ENCODE results near the gene DST. TPM values are rescaled to one million over a fixed set of nuclear protein-coding genes. Genes with fewer than 3 reads are reported as not detected.

The DST gene
- total RNA-seq, 1 experiment from 2014 or later, result 144 TPM

DNA sequence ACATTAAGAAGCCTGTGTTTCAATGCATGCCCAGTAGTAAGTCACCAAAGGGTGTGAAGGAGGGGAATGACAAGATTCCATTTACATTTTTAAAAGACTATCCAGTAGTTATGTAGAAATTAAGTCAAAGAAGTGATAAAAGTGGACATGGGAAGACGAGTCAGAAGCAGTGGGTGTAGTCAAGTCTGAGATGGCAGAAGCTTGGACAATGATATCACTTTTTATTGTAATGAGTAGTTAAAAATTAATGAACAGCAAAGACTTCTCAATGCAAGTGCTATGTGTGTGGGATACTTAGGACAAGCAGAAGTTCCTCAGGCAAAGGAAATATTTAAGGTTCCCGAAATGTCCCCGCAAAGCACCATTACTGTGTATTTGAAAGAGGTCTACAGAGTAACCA is 156.0 kb downstream of the DST start:
- BruUV-seq (replicated peaks), result no TSS peak
- H3K9me3 ChIP-seq (ENCODE audit: control insufficient read depth in 1 of 2, insufficient read depth in 1 of 2, low read depth in 1 of 2, low read length in 2 of 2), result no peaks in the 10 kb centered on the region
- H3K27ac ChIP-seq (ENCODE audit: low read depth, low read length), result no peak overlapping the region
- RAD21 ChIA-PET (ENCODE audit: low non-redundant PET in 1 of 2, low total read pairs in 2 of 2, uncharacterized antibody in 2 of 2, unreplicated experiment in 2 of 2), result no interaction called here
- POLR2A ChIA-PET, result no interaction called here
- H3K9me2 ChIP-seq (ENCODE audit: insufficient read depth), result no peaks in the 10 kb centered on the region
- ATAC-seq, result no peak
- intact Hi-C loops (cut with micrococcal nuclease), result no loop called here
- no peak overlapping the region for H3K4me2 ChIP-seq (ENCODE audit: low read length)
- H3K36me3 ChIP-seq (ENCODE audit: control insufficient read depth in 1 of 2, insufficient read depth in 2 of 2, low read length in 2 of 2), result peaks cover 15 to 21% of the 10 kb centered on the region in 2 experiments
- H4K20me1 ChIP-seq (ENCODE audit: insufficient read depth), result no peaks in the 10 kb centered on the region
- no peaks in the 10 kb centered on the region for H3K4me1 ChIP-seq (ENCODE audit: control insufficient read depth in 1 of 2, insufficient read depth in 2 of 2, low read length in 2 of 2)
- CTCF ChIA-PET, result no interaction called here
- no peak for DNase-seq (ENCODE audit: low read depth, low spot score)
- no peak overlapping the region for H3K9ac ChIP-seq (ENCODE audit: low read length)
- H2AFZ ChIP-seq (ENCODE audit: low read depth, low read length, poor library complexity, severe bottlenecking), result no peak overlapping the region
- no peak overlapping the region for H3K4me3 ChIP-seq (replicated peaks in 1 of 2; ENCODE audit: low read depth in 1 of 2, low read length in 2 of 2)
- no peaks in the 10 kb centered on the region for H3K79me2 ChIP-seq (ENCODE audit: insufficient read depth, low read length)
- no peaks in the 10 kb centered on the region for H3K27me3 ChIP-seq (ENCODE audit: insufficient read depth, low read length)
- TF ChIP-seq POLR2A (IDR thresholded peaks at IDR 0.05; ENCODE audit: borderline replicate concordance, extremely low read depth, insufficient read depth, insufficient read length) (no peak), JUND (IDR thresholded peaks at IDR 0.05) (no peak), SIN3A (IDR thresholded peaks at IDR 0.05; ENCODE audit: low read depth) (no peak), MAX (IDR thresholded peaks at IDR 0.05) (no peak), CEBPB (IDR thresholded peaks at IDR 0.05; ENCODE audit: low read depth) (no peak), EZH2phosphoT487 (IDR thresholded peaks at IDR 0.05; ENCODE audit: borderline replicate concordance) (no peak), POLR2AphosphoS5 (IDR thresholded peaks at IDR 0.05; ENCODE audit: low read depth, low read length) (no peak), SRF (IDR thresholded peaks at IDR 0.05; ENCODE audit: low read depth) (no peak), ZFX (IDR thresholded peaks at IDR 0.05) (no peak)
- TF ChIP-seq, protein P1, sequence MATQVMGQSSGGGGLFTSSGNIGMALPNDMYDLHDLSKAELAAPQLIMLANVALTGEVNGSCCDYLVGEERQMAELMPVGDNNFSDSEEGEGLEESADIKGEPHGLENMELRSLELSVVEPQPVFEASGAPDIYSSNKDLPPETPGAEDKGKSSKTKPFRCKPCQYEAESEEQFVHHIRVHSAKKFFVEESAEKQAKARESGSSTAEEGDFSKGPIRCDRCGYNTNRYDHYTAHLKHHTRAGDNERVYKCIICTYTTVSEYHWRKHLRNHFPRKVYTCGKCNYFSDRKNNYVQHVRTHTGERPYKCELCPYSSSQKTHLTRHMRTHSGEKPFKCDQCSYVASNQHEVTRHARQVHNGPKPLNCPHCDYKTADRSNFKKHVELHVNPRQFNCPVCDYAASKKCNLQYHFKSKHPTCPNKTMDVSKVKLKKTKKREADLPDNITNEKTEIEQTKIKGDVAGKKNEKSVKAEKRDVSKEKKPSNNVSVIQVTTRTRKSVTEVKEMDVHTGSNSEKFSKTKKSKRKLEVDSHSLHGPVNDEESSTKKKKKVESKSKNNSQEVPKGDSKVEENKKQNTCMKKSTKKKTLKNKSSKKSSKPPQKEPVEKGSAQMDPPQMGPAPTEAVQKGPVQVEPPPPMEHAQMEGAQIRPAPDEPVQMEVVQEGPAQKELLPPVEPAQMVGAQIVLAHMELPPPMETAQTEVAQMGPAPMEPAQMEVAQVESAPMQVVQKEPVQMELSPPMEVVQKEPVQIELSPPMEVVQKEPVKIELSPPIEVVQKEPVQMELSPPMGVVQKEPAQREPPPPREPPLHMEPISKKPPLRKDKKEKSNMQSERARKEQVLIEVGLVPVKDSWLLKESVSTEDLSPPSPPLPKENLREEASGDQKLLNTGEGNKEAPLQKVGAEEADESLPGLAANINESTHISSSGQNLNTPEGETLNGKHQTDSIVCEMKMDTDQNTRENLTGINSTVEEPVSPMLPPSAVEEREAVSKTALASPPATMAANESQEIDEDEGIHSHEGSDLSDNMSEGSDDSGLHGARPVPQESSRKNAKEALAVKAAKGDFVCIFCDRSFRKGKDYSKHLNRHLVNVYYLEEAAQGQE (IDR thresholded peaks at IDR 0.05; ENCODE audit: low read depth), result no peak
